Measurements from ENCODE around the gene PCNX2.

Gene PCNX2

GRCh38 chr1:233229288-233229687 is 66.2 kb downstream of the PCNX2 start:
- H3K4me3 ChIP-seq (ENCODE audit: low read depth, low read length) = no peak overlapping the region
- TF ChIP-seq CTCF (IDR thresholded peaks at IDR 0.05; ENCODE audit: insufficient read depth, low read length, missing control alignments) = peak; percentile 2
- POLR2A ChIA-PET = no interaction called here
- no peak for DNase-seq (ENCODE audit: low read depth, low spot score)
- CTCF ChIA-PET = interaction anchor here (1.6 kb wide), 1 partner anchor 13 kb away, joined by 5 read pairs; no protein-coding TSS in a partner anchor

- H3K4me3 ChIP-seq (ENCODE audit: low read depth, low read length) = no peak overlapping the region
- ChIA-PET POLR2A (no interaction called here), CTCF (interaction anchor here (1.6 kb wide), 1 partner anchor 15 kb away, joined by 5 read pairs; no protein-coding TSS in a partner anchor)
- DNase-seq (ENCODE audit: low read depth, low spot score) = no peak
- TF ChIP-seq CTCF (IDR thresholded peaks at IDR 0.05; ENCODE audit: insufficient read depth, low read length, missing control alignments) = no peak
Observed at GRCh38 chr1:233227930-233228465, 67.5 kb downstream of the PCNX2 start.

GRCh38 chr1:233224311-233224710 is 71.2 kb downstream of the PCNX2 start:
- H3K4me3 ChIP-seq (ENCODE audit: low read depth, low read length) = no peak overlapping the region
- DNase-seq (ENCODE audit: low read depth, low spot score) = no peak
- TF ChIP-seq CTCF (IDR thresholded peaks at IDR 0.05; ENCODE audit: insufficient read depth, low read length, missing control alignments) = no peak
- POLR2A ChIA-PET = no interaction called here
- CTCF ChIA-PET = interaction anchor here (1.3 kb wide), 1 partner anchor 19 kb away, joined by 4 read pairs; no protein-coding TSS in a partner anchor

- H3K4me3 ChIP-seq (ENCODE audit: low read depth, low read length) = no peak overlapping the region
- CTCF ChIA-PET = no interaction called here
- no peak for TF ChIP-seq CTCF (IDR thresholded peaks at IDR 0.05; ENCODE audit: insufficient read depth, low read length, missing control alignments)
- POLR2A ChIA-PET = no interaction called here
- DNase-seq (ENCODE audit: low read depth, low spot score) = no peak
Observed at GRCh38 chr1:233217832-233218231, 77.7 kb downstream of the PCNX2 start.

GRCh38 chr1:233216009-233216408 is 79.5 kb downstream of the PCNX2 start:
- POLR2A ChIA-PET = interaction anchor here (0.7 kb wide), 1 partner anchor 54 kb away, joined by 3 read pairs; no protein-coding TSS in a partner anchor

More at GRCh38 chr1:233216009-233216408, 79.5 kb downstream of the PCNX2 start:
- CTCF ChIA-PET = interaction anchor here (1.1 kb wide), 1 partner anchor 9 kb away, joined by 5 read pairs; no protein-coding TSS in a partner anchor
- DNase-seq (ENCODE audit: low read depth, low spot score) = no peak
- H3K4me3 ChIP-seq (ENCODE audit: low read depth, low read length) = no peak overlapping the region
- no peak for TF ChIP-seq CTCF (IDR thresholded peaks at IDR 0.05; ENCODE audit: insufficient read depth, low read length, missing control alignments)

All from AG04449 (cell line).